Thyroid gland (tissue), 4 donors: ENCODE measurements around the gene KRT74. TPM values are rescaled to one million over a fixed set of nuclear protein-coding genes. Genes with fewer than 3 reads are reported as not detected.
"Not testable (repeated sequence)": the region's sequence is repeated elsewhere in the genome, so short reads cannot be mapped to it uniquely, and the experiment has no call there.

Experiments
- DNase-seq, 2 donors: peaks; one replicate each; pipeline ENCODE4 v3.0.0-alpha.2; 2019
- H3K27ac ChIP-seq, 3 donors: fragments of 200-600 bp; sonication (generic); 1 replicate in 2 of 3; 2 replicates in 1 of 3; pipeline ENCODE4 v1.5.1; 2016 to 2019; ENCODE audit warnings: mild to moderate bottlenecking in 1 of 3, moderate library complexity in 1 of 3
- H3K27me3 ChIP-seq: fragments of 200-600 bp; sonication (generic); one replicate; pipeline ENCODE4 v1.5.1; 2019
- H3K36me3 ChIP-seq, 2 donors: fragments of 200-600 bp; sonication (generic); one replicate each; pipeline ENCODE4 v1.5.1; 2016 to 2019
- H3K4me1 ChIP-seq, 2 donors: fragments of 200-600 bp; sonication (generic); one replicate each; pipeline ENCODE4 v1.5.1; 2017 to 2019
- H3K4me3 ChIP-seq, 3 donors: fragments of 200-600 bp; sonication (generic); replicated peaks in 1 of 3; 1 replicate in 2 of 3; 2 replicates in 1 of 3; pipeline ENCODE4 v1.5.1; 2016; ENCODE audit warnings: mild to moderate bottlenecking in 1 of 3
- H3K9me3 ChIP-seq: fragments of 200-600 bp; sonication (generic); one replicate; pipeline ENCODE4 v1.5.1; 2017
- POLR2A ChIP-seq, 2 donors: fragments of 450-650 bp; IDR thresholded peaks; one replicate each; pipeline ENCODE4 v1.6.1; 2017; ENCODE audit warnings: antibody characterized with exemption in 2 of 2, mild to moderate bottlenecking in 2 of 2, moderate library complexity in 1 of 2
- WGBS, 2 donors: methylation state at CpG; one replicate each; pipeline ENCODE4 v1.1.5; 2017; 5-methylcytosine and 5-hydroxymethylcytosine counted together
- intact Hi-C: fragments of 100-400 bp; cut with DNase I; formaldehyde crosslinking; loops from one replicate; pipeline ENCODE4 v1.15.1; 2023
- total RNA-seq, 4 donors: library from RNA; depleted of rRNA; stranded (reverse); fragments of >200 nt; gene quantifications; one replicate each; pipeline ENCODE4 v1.2.3, GENCODE V29; 2016
- TF ChIP-seq, protein P1 (sequence below), 6 experiments: fragments of 200-600 bp in 3 of 6; fragments of 450-650 bp in 3 of 6; sonication (generic) in 3 of 6; IDR thresholded peaks; one replicate each; pipeline ENCODE4 v1.5.1; 2016 to 2019; ENCODE audit warnings: antibody characterized with exemption in 6 of 6, mild to moderate bottlenecking in 2 of 6, inconsistent platforms in 1 of 6, moderate library complexity in 1 of 6

KRT74 gene
- total RNA-seq, 4 donors from 2014 or later = not detected

DNA sequence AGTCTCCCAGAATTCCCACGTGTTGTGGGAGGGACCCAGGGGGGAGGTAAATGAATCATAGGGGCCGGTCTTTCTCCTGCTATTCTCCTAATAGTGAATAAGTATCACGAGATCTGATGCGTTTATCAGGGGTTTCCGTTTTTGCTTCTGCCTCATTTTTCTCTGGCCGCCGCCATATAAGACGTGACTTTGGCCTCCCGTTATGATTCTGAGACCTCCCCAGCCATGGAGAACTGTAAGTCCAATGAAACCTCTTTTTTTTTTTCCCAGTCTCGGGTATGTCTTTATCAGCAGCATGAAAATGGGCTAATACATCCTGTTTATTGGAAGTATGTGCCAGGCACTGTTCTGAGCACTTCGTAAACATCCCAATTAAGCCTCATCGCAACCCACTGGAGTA is 26.8 kb upstream of the KRT74 start:
- DNase-seq = no peak
- TF ChIP-seq, protein P1, sequence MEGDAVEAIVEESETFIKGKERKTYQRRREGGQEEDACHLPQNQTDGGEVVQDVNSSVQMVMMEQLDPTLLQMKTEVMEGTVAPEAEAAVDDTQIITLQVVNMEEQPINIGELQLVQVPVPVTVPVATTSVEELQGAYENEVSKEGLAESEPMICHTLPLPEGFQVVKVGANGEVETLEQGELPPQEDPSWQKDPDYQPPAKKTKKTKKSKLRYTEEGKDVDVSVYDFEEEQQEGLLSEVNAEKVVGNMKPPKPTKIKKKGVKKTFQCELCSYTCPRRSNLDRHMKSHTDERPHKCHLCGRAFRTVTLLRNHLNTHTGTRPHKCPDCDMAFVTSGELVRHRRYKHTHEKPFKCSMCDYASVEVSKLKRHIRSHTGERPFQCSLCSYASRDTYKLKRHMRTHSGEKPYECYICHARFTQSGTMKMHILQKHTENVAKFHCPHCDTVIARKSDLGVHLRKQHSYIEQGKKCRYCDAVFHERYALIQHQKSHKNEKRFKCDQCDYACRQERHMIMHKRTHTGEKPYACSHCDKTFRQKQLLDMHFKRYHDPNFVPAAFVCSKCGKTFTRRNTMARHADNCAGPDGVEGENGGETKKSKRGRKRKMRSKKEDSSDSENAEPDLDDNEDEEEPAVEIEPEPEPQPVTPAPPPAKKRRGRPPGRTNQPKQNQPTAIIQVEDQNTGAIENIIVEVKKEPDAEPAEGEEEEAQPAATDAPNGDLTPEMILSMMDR (IDR thresholded peaks at IDR 0.05) = no peak
- no peak for TF ChIP-seq POLR2A (IDR thresholded peaks at IDR 0.05)
- no peaks in the 10 kb centered on the region for H3K36me3 ChIP-seq
- H3K27me3 ChIP-seq = peaks cover 5% of the 10 kb centered on the region
- H3K4me3 ChIP-seq = no peak overlapping the region
- H3K27ac ChIP-seq = no peak overlapping the region
- H3K9me3 ChIP-seq = no peaks in the 10 kb centered on the region
- intact Hi-C loops = no loop called here
- 89 to 91% methylated on average over 12 of the region's 12 CpGs for WGBS, 2 donors
- H3K4me1 ChIP-seq = no peaks in the 10 kb centered on the region

- WGBS, 2 donors = 74% methylated on average over 2 of the region's 2 CpGs
- no peak for TF ChIP-seq POLR2A (IDR thresholded peaks at IDR 0.05)
- TF ChIP-seq, protein P1 (IDR thresholded peaks at IDR 0.05) = no peak
- H3K36me3 ChIP-seq = no peaks in the 10 kb centered on the region
- intact Hi-C loops = no loop called here
- H3K4me1 ChIP-seq = no peaks in the 10 kb centered on the region
- no peak overlapping the region for H3K4me3 ChIP-seq
- no peaks in the 10 kb centered on the region for H3K9me3 ChIP-seq
- no peak for DNase-seq
- H3K27me3 ChIP-seq = peaks cover 5% of the 10 kb centered on the region
- H3K27ac ChIP-seq = no peak overlapping the region
Observed at GRCh38 chr12:52600071-52600470, 26.4 kb upstream of the KRT74 start.

DNA sequence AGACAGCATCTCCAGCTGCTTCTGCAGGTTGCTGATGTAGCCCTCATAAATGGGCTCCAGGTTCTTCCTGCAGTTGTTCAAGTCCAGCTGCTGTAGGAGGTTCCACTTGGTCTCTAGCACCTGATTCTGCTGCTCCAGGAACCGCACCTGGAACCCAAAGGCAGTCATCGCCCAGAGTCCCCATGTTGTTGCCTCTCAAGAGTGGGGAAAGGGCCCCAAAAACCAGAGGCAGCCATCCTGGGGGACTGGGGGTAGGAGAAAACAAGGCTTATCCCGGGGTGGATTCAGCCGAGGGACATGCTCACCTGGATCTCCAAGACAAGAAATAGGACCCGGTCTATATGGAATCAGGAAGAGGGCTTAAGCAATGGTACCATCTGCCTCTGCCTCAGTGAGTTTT is 25.3 kb upstream of the KRT74 start:
- H3K4me3 ChIP-seq = no peak overlapping the region

DNA sequence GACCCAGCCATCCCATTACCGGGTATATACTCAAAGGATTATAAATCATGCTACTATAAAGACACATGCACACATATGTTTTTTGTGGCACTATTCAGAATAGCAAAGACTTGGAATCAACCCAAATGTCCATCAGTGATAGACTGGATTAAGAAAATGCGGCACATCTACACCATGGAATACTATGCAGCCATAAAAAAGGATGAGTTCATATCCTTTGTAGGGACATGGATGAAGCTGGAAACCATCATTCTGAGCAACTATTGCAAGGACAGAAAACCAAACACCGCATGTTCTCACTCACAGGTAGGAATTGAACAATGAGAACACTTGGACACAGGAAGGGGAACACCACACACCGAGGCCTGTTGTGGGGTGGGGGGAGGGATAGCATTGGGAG is 20.6 kb upstream of the KRT74 start:
- H3K4me1 ChIP-seq, H3K4me3 ChIP-seq, DNase-seq, H3K27me3 ChIP-seq, H3K36me3 ChIP-seq, H3K9me3 ChIP-seq, intact Hi-C loops, H3K27ac ChIP-seq: not testable (repeated sequence)
- WGBS, 2 donors = 95 to 98% methylated on average over 4 of the region's 4 CpGs

More for the DNA sequence above, 25.3 kb upstream of the KRT74 start:
- DNase-seq = no peak
- Histone ChIP-seq H3K4me1 (no peaks in the 10 kb centered on the region), H3K9me3 (no peaks in the 10 kb centered on the region), H3K27me3 (peaks cover 5% of the 10 kb centered on the region), H3K27ac (no peak overlapping the region), H3K36me3 (no peaks in the 10 kb centered on the region)
- TF ChIP-seq POLR2A (IDR thresholded peaks at IDR 0.05) = no peak
- TF ChIP-seq, protein P1 (IDR thresholded peaks at IDR 0.05) = no peak
- intact Hi-C loops = no loop called here
- 92 to 93% methylated on average over 5 of the region's 5 CpGs for WGBS, 2 donors

GRCh38 chr12:52591521-52591920 is 17.9 kb upstream of the KRT74 start:
- no peaks in the 10 kb centered on the region for H3K4me1 ChIP-seq
- no peak for TF ChIP-seq POLR2A (IDR thresholded peaks at IDR 0.05)
- TF ChIP-seq, protein P1 (IDR thresholded peaks at IDR 0.05) = no peak
- 81% methylated on average over 11 of the region's 11 CpGs for WGBS, 2 donors

DNA sequence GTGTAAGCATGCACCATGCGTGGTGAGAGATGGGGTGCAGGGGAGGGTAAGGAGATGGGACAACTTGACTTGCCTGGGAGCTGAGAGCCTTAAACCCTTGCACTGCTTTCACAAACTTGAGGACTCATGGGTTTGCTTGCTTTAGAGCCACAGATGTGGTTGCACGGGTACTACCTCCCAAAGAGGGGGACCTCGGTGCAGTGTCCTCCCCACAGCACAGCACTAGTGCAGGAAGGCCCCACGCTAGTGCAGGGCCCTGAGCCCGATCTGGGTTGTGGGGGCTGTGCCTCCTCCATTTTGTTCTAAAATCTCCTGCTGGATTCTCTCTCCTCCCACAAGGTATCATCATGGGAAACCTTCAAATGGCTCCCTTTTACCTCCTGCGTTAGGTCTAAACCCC is 16.4 kb upstream of the KRT74 start:
- 92 to 96% methylated on average over 5 to 6 of the region's 6 CpGs for WGBS, 2 donors
- H3K27ac ChIP-seq = no peak overlapping the region
- TF ChIP-seq, protein P1 (IDR thresholded peaks at IDR 0.05) = no peak
- TF ChIP-seq POLR2A (IDR thresholded peaks at IDR 0.05) = no peak
- no peak overlapping the region for H3K4me3 ChIP-seq
- no peaks in the 10 kb centered on the region for H3K27me3 ChIP-seq
- H3K36me3 ChIP-seq = no peaks in the 10 kb centered on the region
- intact Hi-C loops = no loop called here
- H3K9me3 ChIP-seq = no peaks in the 10 kb centered on the region
- DNase-seq = no peak
- H3K4me1 ChIP-seq = no peaks in the 10 kb centered on the region

More at GRCh38 chr12:52591521-52591920, 17.9 kb upstream of the KRT74 start:
- Histone ChIP-seq H3K36me3 (no peaks in the 10 kb centered on the region), H3K4me3 (no peak overlapping the region), H3K27me3 (no peaks in the 10 kb centered on the region), H3K27ac (no peak overlapping the region), H3K9me3 (no peaks in the 10 kb centered on the region)
- DNase-seq = no peak
- intact Hi-C loops = no loop called here
